Panc1 (cell line): Measurements from ENCODE around the gene ACER2. TPM values are rescaled to one million over a fixed set of nuclear protein-coding genes. Genes with fewer than 3 reads are reported as not detected.

Experiments used
- ATAC-seq: fragments of 200-7000 bp; cut with Tn5 transposase; 2 replicates; pipeline ENCODE4 v1.9.1; 2020; ENCODE audit warnings: mild to moderate bottlenecking, moderate library complexity
- BruUV-seq: library from RNA; stranded (reverse); fragments of 400-500 nt; replicated peaks from 2 replicates; lab custom pipeline; 2021; lab: Mats Ljungman, UMichigan
- CTCF ChIA-PET: fragments of 300-600 bp; sonication (Branson Sonifier 250); formaldehyde crosslinking; loops from one replicate; lab custom pipeline; 2022; ENCODE audit warnings: antibody characterized with exemption; lab: Charles Lee
- POLR2A ChIA-PET: fragments of 300-600 bp; sonication (Branson Sonifier 250); formaldehyde crosslinking; loops from one replicate; lab custom pipeline; 2022; ENCODE audit warnings: antibody characterized with exemption; lab: Charles Lee
- DNase-seq: peaks from one replicate; pipeline ENCODE4 v3.0.0-alpha.2; 2010; ENCODE audit warnings: low read depth, low spot score
- H3K27ac ChIP-seq: 2 replicates; pipeline ENCODE4 v1.5.1; 2011; ENCODE audit warnings: mild to moderate bottlenecking, low read length, inconsistent platforms
- H3K27me3 ChIP-seq: fragments of 200-500 bp; sonication (Bioruptor generic); 2 replicates; pipeline ENCODE4 v1.6.0; 2014; ENCODE audit warnings: low read length, inconsistent platforms; ENCODE audit not compliant: control insufficient read depth, insufficient read depth
- H3K36me3 ChIP-seq: fragments of 200-500 bp; sonication (Bioruptor generic); 2 replicates; pipeline ENCODE4 v1.5.1; 2014; ENCODE audit warnings: inconsistent platforms, mild to moderate bottlenecking, low read length, moderate library complexity; ENCODE audit not compliant: control insufficient read depth, insufficient read depth
- H3K4me1 ChIP-seq: 2 replicates; pipeline ENCODE4 v1.5.1; 2011; ENCODE audit warnings: inconsistent platforms, mild to moderate bottlenecking, low read length, moderate library complexity; ENCODE audit not compliant: control insufficient read depth, insufficient read depth
- H3K4me3 ChIP-seq, 2 experiments: 2 replicates each; pipeline ENCODE4 v1.5.1; 2011 to 2012; ENCODE audit warnings: low read depth in 2 of 2, low read length in 2 of 2, mild to moderate bottlenecking in 2 of 2, inconsistent platforms in 1 of 2, moderate library complexity in 1 of 2
- H3K9me3 ChIP-seq: fragments of 200-500 bp; sonication (Bioruptor generic); 2 replicates; pipeline ENCODE4 v1.5.1; 2014; ENCODE audit warnings: low read depth, mild to moderate bottlenecking, inconsistent platforms, low read length, moderate library complexity; ENCODE audit not compliant: control insufficient read depth, insufficient read depth
- CTCF ChIP-seq: fragments of 450-650 bp; IDR thresholded peaks from 2 replicates; pipeline ENCODE4 v1.5.1; 2017; ENCODE audit warnings: mild to moderate bottlenecking
- POLR2AphosphoS5 ChIP-seq: IDR thresholded peaks from 2 replicates; pipeline ENCODE4 v1.6.1; 2012; ENCODE audit warnings: mild to moderate bottlenecking, low read depth, low read length, moderate library complexity
- REST ChIP-seq, 2 experiments: IDR thresholded peaks; 2 replicates each; pipeline ENCODE4 v1.6.1; 2011 to 2012; ENCODE audit warnings: low read depth in 2 of 2, control low read depth in 1 of 2, low read length in 1 of 2, mild to moderate bottlenecking in 1 of 2, moderate library complexity in 1 of 2; ENCODE audit not compliant: insufficient read depth in 1 of 2
- SIN3A ChIP-seq: IDR thresholded peaks from 2 replicates; pipeline ENCODE4 v1.6.1; 2012; ENCODE audit warnings: low read depth, mild to moderate bottlenecking, low read length, moderate library complexity, borderline replicate concordance; ENCODE audit not compliant: insufficient read depth
- TCF7L2 ChIP-seq: IDR thresholded peaks from 2 replicates; pipeline ENCODE4 v1.6.1; 2011; ENCODE audit warnings: mild to moderate bottlenecking, low read depth, low read length, inconsistent platforms
- in situ Hi-C: cut with HindIII; loops from 2 replicates; pipeline ENCODE4 v1.10.0; 2016; ENCODE audit warnings: low sequenced_read_pairs, low pct_unique_long_range_greater_than_20kb
- intact Hi-C: fragments of 100-400 bp; cut with micrococcal nuclease; formaldehyde crosslinking; loops from one replicate; pipeline ENCODE4 v1.10.0; 2022; ENCODE audit not compliant: unreplicated experiment
- total RNA-seq: library from RNA; stranded (reverse); gene quantifications from one replicate; pipeline ENCODE4 v1.2.1, GENCODE V29; 2021; ENCODE audit not compliant: unreplicated experiment

ACER2 gene
- total RNA-seq, 1 experiment from 2014 or later: 1.3 TPM

DNA sequence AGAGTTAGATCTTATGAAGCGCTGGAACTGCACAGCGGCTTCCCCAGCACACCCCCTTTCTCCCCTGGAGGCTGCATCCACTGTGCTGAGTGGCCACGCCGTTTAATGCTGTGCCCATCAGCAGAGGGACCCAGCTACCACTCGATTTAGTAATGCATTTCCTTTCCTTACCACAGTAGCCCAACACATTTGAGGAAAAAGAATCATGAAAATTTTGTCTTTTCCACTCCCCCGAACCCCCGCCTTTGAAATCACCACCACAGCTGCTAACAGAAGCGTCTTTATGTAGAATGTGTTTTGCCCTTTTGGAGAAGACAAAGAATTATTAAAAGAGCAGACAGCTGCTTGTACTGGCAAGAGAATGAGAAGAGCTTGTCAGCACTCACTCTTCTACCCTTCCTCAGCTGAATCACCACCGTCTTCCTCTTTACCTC, 73.2 kb downstream of the ACER2 start:
- H3K9me3 ChIP-seq: no peaks in the 10 kb centered on the region
- H3K27me3 ChIP-seq: no peaks in the 10 kb centered on the region
- no peak for TF ChIP-seq POLR2AphosphoS5
- TF ChIP-seq CTCF: no peak
- TF ChIP-seq REST (IDR thresholded peaks at IDR 0.05; ENCODE audit: insufficient read depth in 1 of 2, low read depth in 2 of 2, low read length in 1 of 2): no peak
- no peak for TF ChIP-seq SIN3A
- TF ChIP-seq TCF7L2: no peak
- in situ Hi-C loops (no loop called here), intact Hi-C loops (no loop called here)
- H3K4me3 ChIP-seq: no peak overlapping the region
- POLR2A ChIA-PET: no interaction called here
- DNase-seq (no peak), ATAC-seq (no peak)
- no TSS peak for BruUV-seq
- CTCF ChIA-PET: no interaction called here
- no peaks in the 10 kb centered on the region for H3K36me3 ChIP-seq
- H3K27ac ChIP-seq: no peak overlapping the region
- no peaks in the 10 kb centered on the region for H3K4me1 ChIP-seq

- Histone ChIP-seq H3K27me3 (no peaks in the 10 kb centered on the region), H3K4me3 (no peak overlapping the region), H3K36me3 (no peaks in the 10 kb centered on the region), H3K27ac (no peak overlapping the region), H3K4me1 (no peaks in the 10 kb centered on the region), H3K9me3 (no peaks in the 10 kb centered on the region)
- ChIA-PET POLR2A (no interaction called here), CTCF (no interaction called here)
- intact Hi-C loops (no loop called here), in situ Hi-C loops (no loop called here)
- ATAC-seq (no peak), DNase-seq (no peak)
- no peak for TF ChIP-seq CTCF
- no peak for TF ChIP-seq POLR2AphosphoS5
- no peak for TF ChIP-seq TCF7L2
- no peak for TF ChIP-seq SIN3A
- no peak for TF ChIP-seq REST (IDR thresholded peaks at IDR 0.05; ENCODE audit: insufficient read depth in 1 of 2, low read depth in 2 of 2, low read length in 1 of 2)
- BruUV-seq: no TSS peak
These were observed 75.9 kb downstream of the ACER2 start for GRCh38 chr9:19484699-19485098.
